ENCODE data around the gene MARK3. TPM values are rescaled to one million over a fixed set of nuclear protein-coding genes. Genes with fewer than 3 reads are reported as not detected.

Gene MARK3
- total and polyA plus RNA-seq, 2 of the 13 experiments (the other 11 are each of a cell fraction or from before 2014, with no cell fraction given): 47.7 to 56.6 TPM

- no peak for TF ChIP-seq POGK (CRISPR knock-in tag; conservative IDR thresholded peaks at IDR 0.05)
Measured at GRCh38 chr14:103337794-103338193, 47.4 kb upstream of the MARK3 start (continued).

DNA sequence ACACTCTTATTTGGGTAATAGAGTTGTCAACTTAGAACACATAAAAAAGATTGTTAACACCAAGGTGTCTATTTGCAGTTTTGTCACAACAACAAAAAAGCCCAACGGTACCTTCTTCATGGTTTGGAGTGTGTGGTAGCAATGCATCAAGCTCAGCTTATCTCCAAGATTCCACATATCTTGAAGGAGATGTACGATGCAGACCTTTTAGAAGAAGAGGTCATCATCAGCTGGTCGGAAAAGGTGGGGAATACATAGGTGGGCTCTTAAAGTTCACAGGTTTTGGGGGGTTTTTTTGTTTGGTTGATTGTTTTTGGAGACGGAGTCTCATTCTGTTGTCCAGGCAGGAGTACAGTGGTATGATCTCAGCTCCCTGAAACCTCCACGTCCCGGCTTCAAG, 45.7 kb upstream of the MARK3 start:
- POLR2A ChIA-PET: no interaction called here
- no TSS peak for BruUV-seq (replicated peaks)
- H3K4me3 ChIP-seq (replicated peaks in 1 of 3; ENCODE audit: insufficient read depth in 1 of 3, low read depth in 2 of 3, low read length in 3 of 3): no peak overlapping the region
- no peaks in the 10 kb centered on the region for H3K9me3 ChIP-seq (ENCODE audit: low read length)
- H3K4me1 ChIP-seq (ENCODE audit: insufficient read depth, low read length): peaks cover 34% of the 10 kb centered on the region
- no peak overlapping the region for H3K4me2 ChIP-seq (ENCODE audit: low read depth, low read length)
- H3K27me3 ChIP-seq (ENCODE audit: control insufficient read depth in 1 of 2, insufficient read depth in 2 of 2, low read length in 2 of 2): no peaks in the 10 kb centered on the region; a peak in 1 of 5 replicates
- CTCF ChIA-PET (ENCODE audit: low intra/inter-chr PET ratio, low total read pairs): no interaction called here
- intact Hi-C loops (cut with micrococcal nuclease; ENCODE audit: unreplicated experiment) (no loop called here), in situ Hi-C loops (cut with HindIII; ENCODE audit: extremely low pct_ligation_motif_present, low pct_unique_long_range_greater_than_20kb) (no loop called here)
- H3K36me3 ChIP-seq (replicated peaks in 1 of 2; ENCODE audit: control insufficient read depth in 1 of 2, insufficient read depth in 2 of 2, low read length in 2 of 2): peaks cover 34 to 83% of the 10 kb centered on the region in 2 experiments
- no peak for ATAC-seq
- no peak for FAIRE-seq
- peaks cover 40% of the 10 kb centered on the region for H4K20me1 ChIP-seq (ENCODE audit: insufficient read depth, low read length)
- DNase-seq (ENCODE audit: low spot score): no peak
- H3K27ac ChIP-seq (ENCODE audit: extremely low read length, insufficient read depth, low read length): no peak overlapping the region
- peaks cover 27% of the 10 kb centered on the region for H3K79me2 ChIP-seq (ENCODE audit: insufficient read depth, low read length)
- no peak overlapping the region for H3K9ac ChIP-seq (ENCODE audit: insufficient read depth, low read depth, low read length)
- TF ChIP-seq POLR2AphosphoS2 (IDR thresholded peaks at IDR 0.05; ENCODE audit: low read depth, low read length): 0 out of 2 replicates have a peak, but pooled peaks have one; percentile 18
- TF ChIP-seq ZNF878 (CRISPR knock-in tag; IDR thresholded peaks at IDR 0.05): no peak
- TF ChIP-seq HOXA7 (CRISPR knock-in tag; IDR thresholded peaks at IDR 0.05): no peak
- WGBS (ENCODE audit: low lambda C conversion rate): 80% methylated on average over 6 of the region's 6 CpGs
- H2AFZ ChIP-seq (ENCODE audit: low read length): no peak overlapping the region
